GM23248 (cell line): ENCODE measurements around the gene NMUR2. TPM values are rescaled to one million over a fixed set of nuclear protein-coding genes. Genes with fewer than 3 reads are reported as not detected.

Experiments used
- DNase-seq: peaks from one replicate; pipeline ENCODE4 v3.0.0-alpha.2; 2015
- H2AFZ ChIP-seq: fragments of 200-600 bp; sonication (generic); 2 replicates; pipeline ENCODE4 v1.6.1; 2016; ENCODE audit warnings: antibody characterized with exemption
- H3F3A ChIP-seq: fragments of 200-600 bp; sonication (generic); 2 replicates; pipeline ENCODE4 v1.6.1; 2016; ENCODE audit warnings: mild to moderate bottlenecking, antibody characterized with exemption, mixed run types; ENCODE audit not compliant: insufficient read depth
- H3K27ac ChIP-seq: fragments of 200-600 bp; sonication (generic); 2 replicates; pipeline ENCODE4 v1.5.1; 2016; ENCODE audit warnings: mild to moderate bottlenecking
- H3K27me3 ChIP-seq: fragments of 200-600 bp; sonication (generic); replicated peaks from 2 replicates; pipeline ENCODE4 v1.6.1; 2016; ENCODE audit warnings: mild to moderate bottlenecking; ENCODE audit not compliant: insufficient read depth
- H3K36me3 ChIP-seq: fragments of 200-600 bp; sonication (generic); 2 replicates; pipeline ENCODE4 v1.6.1; 2016; ENCODE audit warnings: low read depth, mild to moderate bottlenecking
- H3K4me1 ChIP-seq: fragments of 200-600 bp; sonication (generic); 2 replicates; pipeline ENCODE4 v1.6.1; 2016; ENCODE audit warnings: mild to moderate bottlenecking; ENCODE audit not compliant: insufficient read depth
- H3K4me2 ChIP-seq: fragments of 200-600 bp; sonication (generic); one replicate; pipeline ENCODE4 v1.6.1; 2016; ENCODE audit warnings: mild to moderate bottlenecking; ENCODE audit not compliant: unreplicated experiment
- H3K4me3 ChIP-seq: fragments of 200-600 bp; sonication (generic); 2 replicates; pipeline ENCODE4 v1.5.1; 2016; ENCODE audit warnings: mild to moderate bottlenecking
- H3K79me2 ChIP-seq: fragments of 200-600 bp; sonication (generic); 2 replicates; pipeline ENCODE4 v1.6.1; 2016; ENCODE audit warnings: mild to moderate bottlenecking; ENCODE audit not compliant: insufficient read depth
- H3K9ac ChIP-seq: fragments of 200-600 bp; sonication (generic); 2 replicates; pipeline ENCODE4 v1.6.1; 2016; ENCODE audit warnings: mild to moderate bottlenecking
- H3K9me2 ChIP-seq: fragments of 200-600 bp; sonication (generic); 2 replicates; pipeline ENCODE4 v1.6.1; 2016; ENCODE audit warnings: mixed run types, mild to moderate bottlenecking, moderate library complexity; ENCODE audit not compliant: insufficient read depth
- H3K9me3 ChIP-seq: fragments of 200-600 bp; sonication (generic); one replicate; pipeline ENCODE4 v1.6.1; 2017; ENCODE audit warnings: low read depth
- H4K20me1 ChIP-seq: fragments of 200-600 bp; sonication (generic); 2 replicates; pipeline ENCODE4 v1.6.0; 2016; ENCODE audit not compliant: insufficient read depth
- EZH2 ChIP-seq: fragments of 200-600 bp; sonication (generic); IDR thresholded peaks from 2 replicates; pipeline ENCODE4 v1.6.1; 2018; ENCODE audit warnings: antibody characterized with exemption, mild to moderate bottlenecking; ENCODE audit not compliant: insufficient read depth, poor library complexity, severe bottlenecking
- EZH2phosphoT487 ChIP-seq: fragments of 200-600 bp; sonication (generic); IDR thresholded peaks from 2 replicates; pipeline ENCODE4 v1.6.1; 2018; ENCODE audit warnings: antibody characterized with exemption, moderate library complexity, mild to moderate bottlenecking, low read depth; ENCODE audit not compliant: insufficient read depth
- WGBS, 2 experiments: methylation state at CpG; one replicate each; pipeline ENCODE4 v1.1.6; 2015 to 2017; ENCODE audit warnings: low lambda C conversion rate in 2 of 2, low coverage in 1 of 2; ENCODE audit errors: missing lambda C conversion rate in 2 of 2; 5-methylcytosine and 5-hydroxymethylcytosine counted together
- in situ Hi-C: fragments of 300-500 bp; cut with MboI; formaldehyde crosslinking; loops from 2 replicates; pipeline ENCODE4 v1.15.0; 2020
- polyA plus RNA-seq: library from polyadenylated mRNA; unstranded; fragments of >200 nt; fragmentation: Nextera tagmentation; extraction: Ambion mirVana; gene quantifications from 2 replicates; pipeline ENCODE4 v1.2.1, GENCODE V29; 2016
- total RNA-seq: library from RNA; depleted of rRNA; stranded (reverse); fragments of >200 nt; shearing (Covaris generic); gene quantifications from 2 replicates; pipeline ENCODE4 v1.2.3, GENCODE V29; 2014

The NMUR2 gene
- total and polyA plus RNA-seq, 2 experiments from 2014 or later: not detected

DNA sequence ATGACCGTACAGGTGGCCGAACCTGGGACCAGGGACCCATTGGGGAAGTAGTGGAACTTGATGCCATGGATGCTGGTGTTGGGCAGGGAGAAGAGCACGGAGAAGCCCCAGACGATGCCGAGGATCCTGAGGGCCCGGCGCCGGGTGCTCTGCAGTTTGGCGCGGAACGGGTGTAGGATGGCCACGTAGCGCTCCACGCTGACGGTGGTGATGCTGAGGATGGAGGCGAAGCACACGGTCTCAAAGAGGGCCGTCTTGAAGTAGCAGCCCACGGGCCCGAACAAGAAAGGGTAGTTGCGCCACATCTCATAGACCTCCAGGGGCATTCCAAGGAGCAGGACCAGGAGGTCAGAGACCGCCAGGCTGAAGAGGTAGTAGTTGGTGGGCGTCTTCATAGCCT, 585 bp downstream of the NMUR2 start:
- in situ Hi-C loops: no loop called here
- TF ChIP-seq EZH2 (no peak), EZH2phosphoT487 (no peak)
- WGBS, 2 experiments: 53 to 60% methylated on average over 18 to 23 of the region's 23 CpGs

DNA sequence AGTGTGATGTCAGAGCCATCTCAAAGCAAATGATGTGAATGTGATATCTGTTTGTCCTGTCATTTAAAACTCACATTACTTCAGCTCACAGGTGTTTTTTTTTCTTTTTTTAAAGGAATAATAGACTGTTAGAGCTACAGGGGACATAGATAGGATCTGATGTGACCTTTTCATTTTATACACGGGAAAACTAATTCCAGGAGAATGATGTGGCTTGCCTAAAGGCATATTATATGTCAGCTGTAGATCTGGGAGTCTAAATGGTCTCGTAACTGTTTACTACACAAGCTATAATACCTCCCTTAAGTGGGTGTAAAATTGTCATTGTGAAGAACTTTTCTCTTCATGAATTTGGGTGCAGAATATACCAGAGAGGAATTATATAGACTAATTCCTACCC, 2.0 kb downstream of the NMUR2 start:
- TF ChIP-seq EZH2phosphoT487 (no peak), EZH2 (no peak)
- Histone ChIP-seq H3K9me3 (no peaks in the 10 kb centered on the region), H3K9me2 (no peaks in the 10 kb centered on the region), H3K27ac (no peak overlapping the region), H3K79me2 (no peaks in the 10 kb centered on the region), H3K4me2 (no peak overlapping the region), H4K20me1 (no peaks in the 10 kb centered on the region), H3K9ac (no peak overlapping the region), H3K27me3 (no peaks in the 10 kb centered on the region), H3K4me3 (no peak overlapping the region), H3K4me1 (no peaks in the 10 kb centered on the region), H3F3A (no peaks in the 10 kb centered on the region), H2AFZ (no peak overlapping the region), H3K36me3 (no peaks in the 10 kb centered on the region)
- DNase-seq: no peak
- 1 to 7% methylated on average over 2 of the region's 2 CpGs for WGBS, 2 experiments
- in situ Hi-C loops: no loop called here

More for the DNA sequence above, 585 bp downstream of the NMUR2 start:
- H3K27ac ChIP-seq: no peak overlapping the region
- no peak overlapping the region for H2AFZ ChIP-seq
- H3K27me3 ChIP-seq: no peaks in the 10 kb centered on the region
- H3K4me3 ChIP-seq: no peak overlapping the region
- H4K20me1 ChIP-seq: no peaks in the 10 kb centered on the region
- H3K36me3 ChIP-seq: no peaks in the 10 kb centered on the region
- H3K4me2 ChIP-seq: no peak overlapping the region
- no peaks in the 10 kb centered on the region for H3K4me1 ChIP-seq
- H3K9me3 ChIP-seq: no peaks in the 10 kb centered on the region
- no peak overlapping the region for H3K9ac ChIP-seq
- no peaks in the 10 kb centered on the region for H3F3A ChIP-seq
- no peak for DNase-seq
- H3K9me2 ChIP-seq: no peaks in the 10 kb centered on the region
- H3K79me2 ChIP-seq: no peaks in the 10 kb centered on the region

GRCh38 chr5:152400846-152401245, 4.2 kb downstream of the NMUR2 start:
- Histone ChIP-seq H3K9me2 (no peaks in the 10 kb centered on the region), H3K36me3 (no peaks in the 10 kb centered on the region), H4K20me1 (no peaks in the 10 kb centered on the region), H3K27me3 (no peaks in the 10 kb centered on the region), H3K4me2 (no peak overlapping the region), H3K9me3 (no peaks in the 10 kb centered on the region), H3K79me2 (no peaks in the 10 kb centered on the region), H3K9ac (no peak overlapping the region), H3K27ac (no peak overlapping the region), H3F3A (no peaks in the 10 kb centered on the region), H2AFZ (no peak overlapping the region), H3K4me3 (no peak overlapping the region), H3K4me1 (no peaks in the 10 kb centered on the region)
- TF ChIP-seq EZH2 (no peak), EZH2phosphoT487 (no peak)
- no peak for DNase-seq
- WGBS, 2 experiments: 3 to 4% methylated on average over 2 of the region's 2 CpGs
- in situ Hi-C loops: no loop called here

GRCh38 chr5:152397581-152397980, 7.5 kb downstream of the NMUR2 start:
- no peak for TF ChIP-seq EZH2phosphoT487
- TF ChIP-seq EZH2: no peak

GRCh38 chr5:152393441-152393840, 11.6 kb downstream of the NMUR2 start:
- Histone ChIP-seq H3F3A (no peaks in the 10 kb centered on the region), H4K20me1 (no peaks in the 10 kb centered on the region), H3K36me3 (no peaks in the 10 kb centered on the region), H3K4me1 (no peaks in the 10 kb centered on the region), H3K9me3 (no peaks in the 10 kb centered on the region), H3K4me3 (no peak overlapping the region), H3K79me2 (no peaks in the 10 kb centered on the region), H2AFZ (no peak overlapping the region), H3K9me2 (no peaks in the 10 kb centered on the region), H3K27me3 (no peaks in the 10 kb centered on the region), H3K27ac (no peak overlapping the region), H3K4me2 (no peak overlapping the region), H3K9ac (no peak overlapping the region)
- DNase-seq: no peak
- TF ChIP-seq EZH2phosphoT487 (no peak), EZH2 (no peak)
- in situ Hi-C loops: no loop called here

More at GRCh38 chr5:152397581-152397980, 7.5 kb downstream of the NMUR2 start:
- no peak overlapping the region for H3K4me2 ChIP-seq
- WGBS, 2 experiments: 19 to 35% methylated on average over 1 of the region's 1 CpG
- no peaks in the 10 kb centered on the region for H3K79me2 ChIP-seq
- no peak for DNase-seq
- no peaks in the 10 kb centered on the region for H4K20me1 ChIP-seq
- no peaks in the 10 kb centered on the region for H3K9me2 ChIP-seq
- H3K9ac ChIP-seq: no peak overlapping the region
- no peaks in the 10 kb centered on the region for H3F3A ChIP-seq
- in situ Hi-C loops: no loop called here
- no peaks in the 10 kb centered on the region for H3K4me1 ChIP-seq
- H2AFZ ChIP-seq: no peak overlapping the region
- no peaks in the 10 kb centered on the region for H3K9me3 ChIP-seq
- no peak overlapping the region for H3K4me3 ChIP-seq
- H3K27me3 ChIP-seq: no peaks in the 10 kb centered on the region
- H3K27ac ChIP-seq: no peak overlapping the region
- no peaks in the 10 kb centered on the region for H3K36me3 ChIP-seq
